Stimulated activated CD4-positive, alpha-beta T cell treated with anti-CD3 and anti-CD28 coated beads, Interleukin-1b, Interleukin-23, amount 100 ng/mL, for 48 hours (primary cell): ENCODE data around the gene SLC43A3.
"Not testable (repeated sequence)": the region's sequence is repeated elsewhere in the genome, so short reads cannot be mapped to it uniquely, and the experiment has no call there.

Experiments
- DNase-seq: peaks from one replicate; pipeline ENCODE4 v3.0.0-alpha.2; 2020

The SLC43A3 gene

GRCh38 chr11:57403802-57404147 lies 23.1 kb downstream of the SLC43A3 start:
- no peak for DNase-seq

- DNase-seq, result not testable (repeated sequence)
Observed at GRCh38 chr11:57403003-57403801, 23.7 kb downstream of the SLC43A3 start.

DNA sequence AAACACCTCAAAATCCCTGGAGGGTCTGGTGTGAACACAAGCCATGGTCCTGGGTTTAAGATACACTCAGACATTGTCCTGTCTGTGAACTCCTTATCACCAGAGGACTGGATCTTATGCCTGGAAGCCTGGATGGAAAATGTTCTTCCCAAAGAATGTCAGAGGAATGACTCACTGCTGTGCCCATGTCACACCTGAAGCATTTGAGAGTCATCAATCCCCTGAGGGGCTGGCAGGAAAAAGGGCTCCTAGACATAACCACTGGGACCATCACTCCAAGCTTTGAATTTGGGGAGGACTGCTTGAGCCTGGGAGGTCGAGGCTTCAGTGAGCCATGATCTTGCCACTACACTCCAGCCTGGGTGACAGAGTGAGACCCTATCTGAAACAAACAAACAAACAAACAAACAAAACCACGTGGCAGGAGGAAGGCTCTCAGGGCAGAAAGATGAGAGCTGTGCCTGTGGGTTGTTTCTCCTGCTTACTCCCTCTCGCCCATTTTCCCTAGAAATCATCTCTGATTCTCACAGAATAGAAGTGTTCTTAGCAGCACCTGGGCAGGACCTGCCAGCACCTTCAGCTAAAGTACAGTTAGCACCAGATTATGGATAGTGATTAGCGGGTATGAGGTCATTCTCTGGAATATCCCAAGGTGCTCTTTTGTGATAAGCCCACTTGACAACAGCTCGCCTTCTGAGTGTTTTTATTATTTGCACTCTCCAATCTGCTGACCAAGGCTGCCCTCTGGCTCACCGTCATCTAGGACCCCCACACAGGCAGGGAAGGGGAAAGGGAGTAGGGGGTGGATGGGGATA lies 24.5 kb downstream of the SLC43A3 start:
- DNase-seq, result no peak

- no peak for DNase-seq
Observed at GRCh38 chr11:57399972-57400578, 26.8 kb downstream of the SLC43A3 start.

- DNase-seq, result no peak
Observed at GRCh38 chr11:57399221-57399620, 27.7 kb downstream of the SLC43A3 start.

- no peak for DNase-seq
Observed at GRCh38 chr11:57397394-57397990, 29.4 kb downstream of the SLC43A3 start.

DNA sequence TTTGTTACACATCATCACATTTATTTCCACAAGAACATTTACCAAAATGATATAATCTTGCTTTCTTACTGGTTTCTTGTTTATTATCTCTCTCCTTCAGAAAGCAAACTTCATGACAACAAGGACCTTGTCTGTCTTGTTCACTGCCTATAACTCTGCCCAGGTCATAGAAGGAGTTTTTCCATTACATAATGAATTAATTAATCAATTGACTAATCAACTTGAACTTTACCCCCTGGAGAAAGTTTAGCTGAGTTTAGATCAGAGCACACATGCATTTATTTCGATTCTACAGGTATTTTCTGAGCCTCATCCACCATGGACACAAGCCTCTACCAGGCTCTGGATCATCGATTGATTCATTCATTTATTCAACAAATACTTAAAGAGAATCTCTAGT lies 30.2 kb downstream of the SLC43A3 start:
- DNase-seq, result no peak

- DNase-seq, result no peak
Observed at GRCh38 chr11:57395905-57396623, 30.9 kb downstream of the SLC43A3 start.

GRCh38 chr11:57394203-57394965 lies 32.5 kb downstream of the SLC43A3 start:
- no peak for DNase-seq

GRCh38 chr11:57392763-57393105 lies 34.2 kb downstream of the SLC43A3 start:
- DNase-seq, result no peak

- no peak for DNase-seq
Observed at GRCh38 chr11:57392066-57392762, 34.7 kb downstream of the SLC43A3 start.

- no peak for DNase-seq
Observed at GRCh38 chr11:57391539-57391938, 35.4 kb downstream of the SLC43A3 start.

GRCh38 chr11:57391111-57391510 lies 35.8 kb downstream of the SLC43A3 start:
- DNase-seq, result no peak

DNA sequence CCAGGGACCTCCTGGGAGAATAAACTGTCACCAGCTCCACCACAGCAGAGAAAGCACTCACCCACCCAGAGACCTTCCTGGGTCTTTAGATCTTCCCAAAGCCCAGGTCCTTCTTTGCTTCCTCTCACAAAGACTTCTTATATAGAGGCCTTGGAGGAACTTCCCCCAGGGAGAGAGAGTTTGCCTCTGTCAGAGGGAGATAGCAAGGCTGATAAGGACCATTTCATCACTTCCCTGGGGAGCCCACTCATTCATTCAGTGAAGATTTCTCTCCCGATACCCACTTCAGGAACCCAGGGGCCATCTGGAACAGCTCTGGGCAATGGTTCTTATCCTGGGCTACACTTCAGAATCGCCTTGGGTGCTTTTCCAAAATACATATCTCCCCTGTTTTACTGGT lies 36.4 kb downstream of the SLC43A3 start, which contains the start of gene PRG2:
Gene PRG2, minus strand, starts transcription at position 116 of the 400 bp plus-strand sequence. CDS start 706 bp downstream, outside the sequence.
- DNase-seq, result no peak

- DNase-seq, result no peak
Observed at GRCh38 chr11:57387289-57388030, 39.5 kb downstream of the SLC43A3 start.

- DNase-seq, result no peak
Observed at GRCh38 chr11:57386178-57386940, 40.6 kb downstream of the SLC43A3 start.

DNA sequence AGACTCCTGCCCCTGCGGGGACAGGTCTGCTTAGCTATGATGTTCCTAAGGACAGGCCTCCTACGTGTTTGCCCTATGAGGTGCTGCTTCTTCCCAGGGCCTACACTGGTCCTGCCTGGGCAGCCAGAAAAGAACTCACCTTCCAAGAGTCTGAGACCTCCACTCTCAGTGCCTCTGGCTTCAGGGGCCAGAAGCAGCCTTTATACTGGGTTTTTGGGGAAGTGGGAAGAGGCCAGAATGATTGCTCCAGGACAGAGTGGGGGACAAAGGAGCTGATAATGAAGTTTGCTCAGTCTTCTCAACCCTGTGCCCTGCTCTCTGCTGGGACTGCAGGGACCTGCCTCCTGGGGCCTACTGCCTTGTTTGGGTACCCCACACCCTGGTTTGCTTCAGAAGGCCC lies 45.9 kb downstream of the SLC43A3 start, which contains the start of gene PRG3:
Gene PRG3, minus strand, starts transcription at position 176 of the 400 bp plus-strand sequence. CDS start 442 bp downstream, outside the sequence.
- no peak for DNase-seq

- DNase-seq, result no peak
Observed at GRCh38 chr11:57379732-57380131, 47.2 kb downstream of the SLC43A3 start.

GRCh38 chr11:57378186-57378585 lies 48.7 kb downstream of the SLC43A3 start:
- no peak for DNase-seq

DNA sequence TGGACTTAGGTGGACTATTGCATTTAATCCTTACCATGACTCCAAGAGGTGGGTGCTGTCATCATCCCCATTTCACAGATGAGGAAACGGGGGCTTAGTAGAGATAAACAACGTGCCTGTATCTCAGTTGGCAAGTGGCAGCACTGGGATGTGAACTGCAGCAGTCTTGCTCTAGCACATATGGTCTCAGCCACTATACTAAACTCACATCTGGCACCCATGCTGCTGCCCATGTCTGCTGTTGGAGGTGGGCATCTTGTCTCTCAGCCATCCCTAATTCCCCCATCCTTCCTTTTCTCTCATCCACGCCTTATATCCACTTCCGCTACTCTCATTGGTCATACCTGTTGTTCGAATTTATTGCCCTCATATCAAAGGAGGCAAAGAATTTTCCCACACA lies 49.8 kb downstream of the SLC43A3 start:
- DNase-seq, result no peak
